HG02884 (cell line): ENCODE measurements around the gene CD2.

Experiments
- ATAC-seq: cut with Tn5 transposase; IDR thresholded peaks from one replicate; pipeline ENCODE4 v1.9.1; 2021; ENCODE audit warnings: mild to moderate bottlenecking, moderate library complexity; ENCODE audit not compliant: unreplicated experiment

Gene CD2

DNA sequence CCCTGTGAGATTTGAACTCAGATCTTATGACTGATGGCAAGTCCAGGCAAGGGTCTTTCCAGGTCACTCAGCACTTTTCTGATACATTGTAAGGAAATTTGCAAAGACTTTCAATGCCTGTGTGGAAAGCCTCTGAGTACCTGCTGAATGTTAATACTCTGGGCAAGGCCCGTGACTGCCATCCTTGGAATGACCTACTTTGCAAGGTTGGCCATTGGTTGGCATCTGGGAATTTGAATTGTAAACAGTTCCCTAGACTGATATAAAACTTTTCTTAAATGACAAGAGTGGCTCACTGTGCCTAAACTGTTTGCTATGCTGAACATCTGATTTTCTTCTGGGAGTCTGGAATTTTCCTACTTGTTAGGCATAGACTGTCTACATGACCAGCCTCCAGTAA is 57.1 kb downstream of the CD2 start:
- no peak for ATAC-seq

DNA sequence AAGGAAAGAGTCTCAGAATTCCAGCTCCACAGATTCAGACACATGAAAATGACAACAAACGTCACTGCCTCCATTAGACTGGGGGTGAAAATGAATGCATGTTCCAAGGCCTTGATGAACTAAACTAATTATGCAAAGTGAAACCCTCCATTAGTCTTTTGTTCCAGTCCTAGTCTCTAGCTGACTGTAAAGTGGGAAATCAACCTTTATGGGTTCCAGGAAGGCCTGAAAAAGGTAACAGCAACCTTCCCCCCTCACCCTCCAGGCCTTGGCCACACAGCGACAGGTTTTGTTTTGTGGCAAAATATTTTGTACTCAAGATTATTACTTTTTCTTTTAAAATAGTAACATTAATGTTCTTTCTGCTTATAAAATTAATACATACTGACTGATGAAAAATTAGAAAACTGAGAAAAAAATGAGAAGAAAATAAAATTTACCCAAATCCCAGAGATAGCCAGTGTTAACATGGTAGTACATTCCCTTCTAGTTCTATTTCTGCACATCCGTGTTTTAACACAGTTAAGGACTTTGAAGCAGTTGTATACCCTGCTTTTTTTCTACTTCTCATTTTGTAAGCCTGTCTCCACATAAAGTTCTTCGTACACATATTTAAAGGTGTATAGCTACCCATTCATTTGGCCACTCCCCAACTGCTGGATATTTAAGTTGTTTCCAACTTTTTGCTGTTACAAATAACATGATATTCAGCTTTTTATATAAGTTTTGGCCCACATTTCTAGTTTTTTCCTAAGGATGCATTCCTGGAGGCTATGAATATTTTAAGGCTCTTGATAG is 60.9 kb downstream of the CD2 start:
- no peak for ATAC-seq

DNA sequence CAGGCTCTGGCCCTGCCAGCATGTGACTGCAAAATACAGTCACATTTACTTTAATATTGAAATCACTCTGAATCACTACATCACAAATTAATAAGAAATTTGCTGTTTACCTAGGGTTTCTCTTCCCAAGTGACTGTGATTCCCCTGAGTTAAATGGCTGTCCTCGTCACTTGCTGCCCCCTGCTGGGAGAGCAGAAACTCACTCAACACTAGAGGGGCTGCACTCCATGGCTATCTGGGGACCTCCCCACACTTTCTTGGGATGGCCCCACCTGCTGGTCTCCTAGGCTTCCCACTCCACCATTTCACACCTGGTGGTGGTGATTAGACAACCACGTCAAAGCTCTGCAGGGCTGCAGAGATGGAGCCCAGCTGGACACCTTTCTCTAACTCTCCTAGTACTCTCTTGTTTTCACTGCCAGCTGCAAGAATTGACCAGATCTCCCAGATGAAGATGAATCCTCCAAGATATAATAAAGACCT is 63.4 kb downstream of the CD2 start:
- no peak for ATAC-seq
